NCI-H2029 (cell line): ENCODE measurements around the gene SLMAP.
"Not testable (repeated sequence)": the region's sequence is repeated elsewhere in the genome, so short reads cannot be mapped to it uniquely, and the experiment has no call there.

ENCODE experiments used
- DNase-seq: peaks from one replicate; lab custom pipeline; 2025; lab: John Stamatoyannopoulos, UW

The SLMAP gene

GRCh38 chr3:57794951-57795350 is 38.8 kb downstream of the SLMAP start:
- no peak for DNase-seq

- DNase-seq: no peak
Measured at GRCh38 chr3:57796261-57796660, 40.2 kb downstream of the SLMAP start.

- DNase-seq: no peak
Measured at GRCh38 chr3:57797701-57798487, 41.8 kb downstream of the SLMAP start.

- DNase-seq: no peak
Measured at GRCh38 chr3:57803647-57804081, 47.6 kb downstream of the SLMAP start.

GRCh38 chr3:57805266-57805665 is 49.2 kb downstream of the SLMAP start:
- no peak for DNase-seq

- no peak for DNase-seq
Measured at GRCh38 chr3:57805674-57806073, 49.6 kb downstream of the SLMAP start.

GRCh38 chr3:57806195-57806594 is 50.1 kb downstream of the SLMAP start:
- not testable (repeated sequence) for DNase-seq

GRCh38 chr3:57808961-57809608 is 53.0 kb downstream of the SLMAP start:
- DNase-seq: no peak

- DNase-seq: no peak
Measured at GRCh38 chr3:57809609-57809968, 53.5 kb downstream of the SLMAP start.

- no peak for DNase-seq
Measured at GRCh38 chr3:57810048-57810447, 53.9 kb downstream of the SLMAP start.

- no peak for DNase-seq
Measured at GRCh38 chr3:57810471-57811137, 54.5 kb downstream of the SLMAP start.

GRCh38 chr3:57815036-57815435 is 58.9 kb downstream of the SLMAP start:
- DNase-seq: no peak

GRCh38 chr3:57816471-57817095 is 60.5 kb downstream of the SLMAP start:
- no peak for DNase-seq

GRCh38 chr3:57818772-57819171 is 62.7 kb downstream of the SLMAP start:
- no peak for DNase-seq

GRCh38 chr3:57820479-57820878 is 64.4 kb downstream of the SLMAP start:
- peak; percentile 1 for DNase-seq

GRCh38 chr3:57821765-57822164 is 65.7 kb downstream of the SLMAP start:
- no peak for DNase-seq

- no peak for DNase-seq
Measured at GRCh38 chr3:57822686-57823085, 66.6 kb downstream of the SLMAP start.

GRCh38 chr3:57825116-57825515 is 69.0 kb downstream of the SLMAP start:
- DNase-seq: no peak

GRCh38 chr3:57826245-57826951 is 70.3 kb downstream of the SLMAP start:
- DNase-seq: no peak

GRCh38 chr3:57826952-57827723 is 71.0 kb downstream of the SLMAP start:
- no peak for DNase-seq

- no peak for DNase-seq
Measured at GRCh38 chr3:57827757-57828156, 71.6 kb downstream of the SLMAP start.
